Karpas-422 (cell line): ENCODE results near the gene RRAS. TPM values are rescaled to one million over a fixed set of nuclear protein-coding genes. Genes with fewer than 3 reads are reported as not detected.

ENCODE experiments used
- DNase-seq: peaks from one replicate; pipeline ENCODE4 v3.0.0-alpha.2; 2015
- H2AFZ ChIP-seq: fragments of 200-600 bp; sonication (generic); 2 replicates; pipeline ENCODE4 v1.6.1; 2014; ENCODE audit warnings: antibody characterized with exemption, low read length, mixed read lengths
- H3K27ac ChIP-seq: fragments of 200-600 bp; sonication (generic); 2 replicates; pipeline ENCODE4 v1.5.1; 2014; ENCODE audit warnings: mild to moderate bottlenecking, low read length, moderate library complexity
- H3K27me3 ChIP-seq: fragments of 200-600 bp; sonication (generic); 2 replicates; pipeline ENCODE4 v1.6.1; 2014; ENCODE audit warnings: low read length, mixed read lengths
- H3K36me3 ChIP-seq: fragments of 200-600 bp; sonication (generic); 2 replicates; pipeline ENCODE4 v1.6.1; 2014; ENCODE audit warnings: low read length, mixed read lengths; ENCODE audit not compliant: insufficient read depth
- H3K4me1 ChIP-seq: fragments of 200-600 bp; sonication (generic); 2 replicates; pipeline ENCODE4 v1.6.1; 2014; ENCODE audit warnings: mild to moderate bottlenecking, low read length, mixed read lengths
- H3K4me2 ChIP-seq: fragments of 200-600 bp; sonication (generic); 2 replicates; pipeline ENCODE4 v1.6.1; 2014; ENCODE audit warnings: low read length, low read depth, mild to moderate bottlenecking; ENCODE audit not compliant: poor library complexity, severe bottlenecking
- H3K4me3 ChIP-seq: fragments of 200-600 bp; sonication (generic); 2 replicates; pipeline ENCODE4 v1.5.1; 2014; ENCODE audit warnings: mild to moderate bottlenecking, antibody characterized with exemption, low read length, mixed read lengths
- H3K79me2 ChIP-seq: fragments of 200-600 bp; sonication (generic); 2 replicates; pipeline ENCODE4 v1.6.1; 2014; ENCODE audit warnings: mild to moderate bottlenecking, low read length, mixed read lengths
- H3K9ac ChIP-seq: fragments of 200-600 bp; sonication (generic); 2 replicates; pipeline ENCODE4 v1.6.0; 2014; ENCODE audit warnings: low read length
- H3K9me2 ChIP-seq: fragments of 200-600 bp; sonication (generic), shearing (Covaris generic); replicated peaks from 2 replicates; pipeline ENCODE4 v1.6.0; 2014; ENCODE audit warnings: mild to moderate bottlenecking, low read length, moderate library complexity; ENCODE audit not compliant: insufficient read depth
- H3K9me3 ChIP-seq: fragments of 300-700, 200-600 bp; sonication (generic); 2 replicates; pipeline ENCODE4 v1.6.1; 2014; ENCODE audit warnings: low read length, mixed read lengths
- H4K20me1 ChIP-seq: fragments of 200-600 bp; sonication (generic); 2 replicates; pipeline ENCODE4 v1.6.1; 2014; ENCODE audit warnings: mild to moderate bottlenecking, antibody characterized with exemption, low read length, low read depth; ENCODE audit not compliant: insufficient read depth
- total RNA-seq: library from RNA; depleted of rRNA; stranded (reverse); fragments of >200 nt; shearing (Covaris generic); gene quantifications from 2 replicates; pipeline ENCODE4 v1.2.3, GENCODE V29; 2014; ENCODE audit warnings: low replicate concordance

Gene RRAS
- total RNA-seq, 1 experiment from 2014 or later: 0.22 TPM

DNA sequence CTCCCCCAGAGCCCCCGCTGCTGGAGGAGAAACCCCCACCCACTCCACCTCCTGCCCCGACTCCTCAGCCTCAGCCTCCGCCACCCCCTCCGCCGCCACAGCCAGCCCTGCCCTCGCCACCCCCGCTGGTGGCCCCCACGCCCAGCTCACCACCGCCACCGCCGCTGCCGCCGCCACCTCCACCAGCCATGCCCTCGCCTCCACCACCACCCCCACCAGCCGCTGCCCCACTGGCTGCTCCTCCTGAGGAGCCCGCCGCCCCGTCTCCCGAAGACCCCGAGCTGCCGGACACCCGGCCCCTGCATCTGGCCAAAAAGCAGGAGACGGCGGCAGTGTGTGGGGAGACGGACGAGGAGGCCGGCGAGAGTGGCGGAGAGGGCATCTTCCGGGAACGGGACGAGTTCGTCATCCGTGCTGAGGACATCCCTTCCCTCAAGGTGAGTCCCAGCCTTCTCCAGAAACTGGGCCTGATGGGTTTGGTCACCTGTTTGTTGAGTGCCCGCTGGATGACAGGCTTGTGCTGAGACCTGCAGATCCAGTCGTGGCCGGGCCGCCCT lies 38.4 kb downstream of the RRAS start:
- Histone ChIP-seq H3K27ac (no peak overlapping the region), H3K9me3 (no peaks in the 10 kb centered on the region), H3K9me2 (no peaks in the 10 kb centered on the region), H3K79me2 (peaks cover 73% of the 10 kb centered on the region), H3K36me3 (peaks cover 39% of the 10 kb centered on the region), H4K20me1 (peaks cover 29% of the 10 kb centered on the region), H3K9ac (no peak overlapping the region), H3K4me2 (no peak overlapping the region), H3K4me3 (no peak overlapping the region), H2AFZ (no peak overlapping the region), H3K4me1 (no peaks in the 10 kb centered on the region), H3K27me3 (no peaks in the 10 kb centered on the region)
- DNase-seq: no peak

DNA sequence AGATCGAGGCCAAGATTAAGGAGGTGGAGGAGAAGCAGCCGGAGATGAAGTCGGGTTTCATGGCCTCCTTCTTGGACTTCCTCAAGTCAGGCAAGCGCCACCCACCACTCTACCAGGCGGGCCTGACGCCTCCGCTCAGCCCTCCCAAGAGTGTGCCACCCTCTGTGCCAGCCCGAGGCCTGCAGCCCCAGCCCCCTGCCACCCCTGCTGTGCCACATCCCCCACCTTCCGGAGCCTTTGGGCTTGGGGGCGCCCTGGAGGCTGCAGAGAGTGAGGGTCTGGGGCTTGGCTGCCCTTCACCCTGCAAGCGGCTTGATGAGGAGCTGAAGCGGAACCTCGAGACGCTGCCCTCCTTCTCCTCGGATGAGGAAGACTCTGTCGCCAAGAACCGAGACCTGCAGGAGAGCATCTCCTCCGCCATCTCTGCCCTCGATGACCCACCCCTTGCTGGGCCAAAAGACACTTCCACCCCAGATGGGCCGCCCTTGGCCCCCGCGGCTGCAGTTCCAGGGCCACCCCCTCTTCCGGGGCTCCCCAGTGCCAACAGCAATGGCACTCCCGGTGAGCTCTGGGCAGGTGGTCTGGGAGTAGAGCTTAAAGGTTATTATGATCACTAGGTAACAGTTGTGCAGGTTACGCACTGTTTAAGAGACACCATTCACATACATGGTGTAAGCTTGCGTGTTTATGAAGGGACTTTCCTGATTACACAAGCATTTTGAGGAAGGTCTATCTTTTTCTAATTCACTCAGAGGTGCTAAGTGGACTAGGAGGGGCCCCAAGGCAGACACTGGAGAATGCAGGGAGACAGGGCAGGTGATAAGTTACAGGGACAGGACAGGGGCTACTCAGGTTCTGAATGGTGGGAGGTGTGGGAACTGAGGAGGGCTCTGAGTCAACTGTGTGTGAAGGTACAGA lies 40.3 kb downstream of the RRAS start:
- no peak overlapping the region for H3K4me2 ChIP-seq
- H4K20me1 ChIP-seq: peaks cover 35% of the 10 kb centered on the region
- peaks cover 70% of the 10 kb centered on the region for H3K79me2 ChIP-seq
- no peak overlapping the region for H2AFZ ChIP-seq
- H3K27me3 ChIP-seq: no peaks in the 10 kb centered on the region
- no peaks in the 10 kb centered on the region for H3K9me2 ChIP-seq
- H3K36me3 ChIP-seq: peaks cover 38% of the 10 kb centered on the region
- DNase-seq: no peak
- H3K9me3 ChIP-seq: no peaks in the 10 kb centered on the region
- no peak overlapping the region for H3K9ac ChIP-seq
- H3K4me3 ChIP-seq: no peak overlapping the region
- no peaks in the 10 kb centered on the region for H3K4me1 ChIP-seq
- H3K27ac ChIP-seq: no peak overlapping the region

DNA sequence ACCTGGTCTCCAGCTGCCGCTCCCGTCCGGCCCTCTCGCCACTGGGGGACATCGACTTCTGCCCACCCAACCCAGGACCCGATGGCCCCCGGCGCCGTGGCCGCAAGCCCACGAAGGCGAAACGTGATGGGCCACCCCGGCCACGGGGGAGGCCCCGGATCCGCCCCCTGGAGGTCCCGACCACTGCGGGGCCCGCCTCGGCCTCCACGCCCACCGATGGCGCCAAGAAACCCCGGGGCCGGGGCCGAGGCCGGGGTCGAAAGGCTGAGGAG lies 42.3 kb downstream of the RRAS start:
- H3K4me2 ChIP-seq: no peak overlapping the region
- H3K27me3 ChIP-seq: no peaks in the 10 kb centered on the region
- peaks cover 14% of the 10 kb centered on the region for H3K4me1 ChIP-seq
- H2AFZ ChIP-seq: no peak overlapping the region
- no peak overlapping the region for H3K27ac ChIP-seq
- H3K79me2 ChIP-seq: peaks cover 66% of the 10 kb centered on the region
- no peaks in the 10 kb centered on the region for H3K9me2 ChIP-seq
- no peak for DNase-seq
- H4K20me1 ChIP-seq: peaks cover 41% of the 10 kb centered on the region
- no peak overlapping the region for H3K9ac ChIP-seq
- no peaks in the 10 kb centered on the region for H3K9me3 ChIP-seq
- H3K36me3 ChIP-seq: peaks cover 34% of the 10 kb centered on the region; the same call in 1 of the 2 replicates
- no peak overlapping the region for H3K4me3 ChIP-seq

DNA sequence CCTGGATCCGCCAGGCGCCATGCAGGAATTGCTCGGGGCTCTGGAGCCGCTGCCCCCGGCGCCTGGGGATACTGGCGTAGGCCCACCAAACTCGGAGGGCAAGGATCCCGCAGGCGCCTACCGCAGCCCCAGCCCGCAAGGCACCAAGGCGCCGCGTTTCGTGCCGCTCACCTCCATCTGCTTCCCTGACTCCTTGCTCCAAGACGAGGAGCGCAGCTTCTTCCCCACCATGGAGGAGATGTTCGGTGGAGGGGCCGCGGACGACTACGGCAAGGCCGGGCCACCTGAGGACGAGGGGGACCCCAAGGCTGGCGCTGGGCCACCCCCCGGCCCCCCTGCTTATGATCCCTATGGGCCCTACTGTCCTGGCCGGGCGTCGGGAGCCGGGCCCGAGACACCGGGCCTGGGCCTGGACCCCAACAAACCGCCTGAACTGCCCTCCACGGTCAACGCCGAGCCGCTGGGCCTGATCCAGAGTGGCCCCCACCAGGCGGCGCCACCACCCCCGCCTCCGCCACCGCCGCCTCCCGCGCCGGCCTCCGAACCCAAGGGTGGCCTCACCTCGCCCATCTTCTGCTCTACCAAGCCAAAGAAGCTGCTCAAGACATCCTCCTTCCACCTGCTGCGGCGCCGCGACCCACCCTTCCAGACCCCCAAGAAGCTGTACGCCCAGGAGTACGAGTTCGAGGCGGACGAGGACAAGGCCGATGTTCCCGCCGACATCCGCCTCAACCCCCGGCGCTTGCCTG lies 42.8 kb downstream of the RRAS start:
- no peak for DNase-seq
- no peaks in the 10 kb centered on the region for H3K9me2 ChIP-seq

DNA sequence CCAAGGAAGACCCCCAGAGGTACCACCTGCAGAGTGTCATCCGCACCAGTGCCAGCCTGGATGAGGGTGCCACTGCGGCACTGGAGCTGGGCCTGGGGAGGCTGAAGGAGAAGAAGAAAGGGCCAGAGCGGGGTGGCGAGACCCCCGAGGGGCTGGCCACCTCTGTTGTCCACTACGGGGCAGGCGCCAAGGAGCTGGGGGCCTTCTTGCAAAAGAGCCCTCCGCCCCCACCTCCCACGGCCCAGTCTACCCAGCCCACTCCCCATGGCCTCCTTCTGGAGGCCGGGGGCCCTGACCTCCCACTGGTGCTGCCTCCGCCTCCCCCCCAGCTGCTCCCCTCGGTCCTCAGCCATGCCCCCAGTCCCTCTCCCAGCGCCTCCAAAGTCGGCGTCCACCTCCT lies 43.5 kb downstream of the RRAS start:
- no peak overlapping the region for H3K4me2 ChIP-seq
- H3K27ac ChIP-seq: no peak overlapping the region
- H3K27me3 ChIP-seq: no peaks in the 10 kb centered on the region
- peaks cover 17% of the 10 kb centered on the region for H3K4me1 ChIP-seq
- no peaks in the 10 kb centered on the region for H3K9me3 ChIP-seq
- no peak overlapping the region for H2AFZ ChIP-seq
- no peak overlapping the region for H3K9ac ChIP-seq
- H4K20me1 ChIP-seq: peaks cover 44% of the 10 kb centered on the region
- H3K79me2 ChIP-seq: peaks cover 67% of the 10 kb centered on the region
- no peak for DNase-seq
- H3K4me3 ChIP-seq: no peak overlapping the region
- no peaks in the 10 kb centered on the region for H3K9me2 ChIP-seq
- H3K36me3 ChIP-seq: peaks cover 34% of the 10 kb centered on the region; the same call in 1 of the 2 replicates

More for the DNA sequence above, 42.8 kb downstream of the RRAS start:
- Histone ChIP-seq H2AFZ (no peak overlapping the region), H4K20me1 (peaks cover 46% of the 10 kb centered on the region), H3K4me3 (no peak overlapping the region), H3K27ac (no peak overlapping the region), H3K36me3 (peaks cover 34% of the 10 kb centered on the region; the same call in 1 of the 2 replicates), H3K27me3 (no peaks in the 10 kb centered on the region), H3K4me2 (no peak overlapping the region), H3K9me3 (no peaks in the 10 kb centered on the region), H3K79me2 (peaks cover 66% of the 10 kb centered on the region), H3K9ac (no peak overlapping the region), H3K4me1 (peaks cover 17% of the 10 kb centered on the region)

DNA sequence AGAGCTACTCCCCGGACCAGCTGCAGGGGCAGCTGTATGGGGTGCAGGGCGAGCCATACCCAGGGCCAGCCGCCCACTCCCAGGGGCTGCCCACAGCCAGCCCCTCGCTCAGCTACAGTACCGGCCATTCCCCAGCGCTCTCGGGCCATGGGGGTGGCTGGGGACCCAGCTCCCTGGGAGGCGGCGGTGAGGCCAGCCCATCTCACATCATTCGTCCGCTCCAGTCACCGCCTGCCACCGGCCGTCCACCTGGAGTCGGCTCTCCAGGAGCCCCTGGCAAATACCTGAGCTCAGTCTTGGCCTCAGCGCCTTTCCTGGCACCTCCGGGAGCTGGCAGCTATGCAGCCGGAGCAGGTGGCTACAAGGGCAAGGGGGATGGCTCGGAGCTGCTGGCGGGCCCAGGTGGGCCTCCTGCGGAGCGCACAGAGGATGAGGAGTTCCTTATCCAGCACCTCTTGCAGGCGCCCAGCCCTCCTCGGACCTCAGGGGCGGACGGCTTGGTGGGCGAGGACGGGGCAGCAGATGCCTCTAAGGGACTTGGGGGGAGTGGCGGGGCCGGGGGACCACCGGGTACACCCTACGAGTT lies 44.0 kb downstream of the RRAS start:
- peaks cover 34% of the 10 kb centered on the region; the same call in 1 of the 2 replicates for H3K36me3 ChIP-seq

DNA sequence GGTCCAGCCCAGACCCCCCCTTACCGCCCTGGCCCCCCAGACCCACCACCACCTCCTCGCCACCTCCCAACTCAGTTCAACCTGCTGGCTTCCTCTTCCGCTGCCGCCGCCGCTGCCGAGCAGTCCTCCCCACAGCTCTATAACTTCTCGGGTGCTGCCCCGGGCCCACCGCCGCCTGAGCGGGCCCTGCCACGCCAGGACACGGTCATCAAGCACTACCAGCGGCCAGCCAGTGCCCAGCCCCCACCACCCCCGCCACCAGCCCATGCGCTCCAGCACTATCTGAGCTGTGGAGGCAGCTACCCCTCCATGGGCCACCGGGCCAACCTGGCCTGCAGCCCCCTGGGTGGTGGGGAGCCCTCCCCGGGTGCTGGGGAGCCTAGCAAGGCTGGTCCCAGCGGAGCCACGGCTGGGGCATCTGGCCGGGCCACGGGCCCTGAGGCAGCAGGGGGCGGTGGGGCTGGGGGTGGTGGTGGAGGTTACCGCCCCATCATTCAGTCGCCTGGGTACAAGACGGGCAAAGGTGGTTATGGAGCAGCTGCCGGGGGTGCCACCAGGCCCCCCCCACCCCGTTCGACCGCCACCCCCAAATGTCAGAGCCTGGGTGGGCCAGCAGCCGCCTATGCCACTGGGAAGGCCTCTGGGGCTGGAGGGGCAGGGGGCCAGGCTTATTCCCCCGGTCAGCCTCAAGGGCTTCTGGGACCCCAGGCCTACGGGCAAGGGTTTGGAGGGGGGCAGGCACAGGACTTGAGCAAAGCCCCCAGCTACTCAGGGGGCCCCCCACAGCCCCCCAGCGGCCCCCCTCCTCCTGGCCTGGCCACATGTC lies 44.7 kb downstream of the RRAS start:
- H3K4me3 ChIP-seq: no peak overlapping the region
- no peak for DNase-seq
- no peak overlapping the region for H3K9ac ChIP-seq
- no peaks in the 10 kb centered on the region for H3K27me3 ChIP-seq
- H3K4me1 ChIP-seq: peaks cover 23% of the 10 kb centered on the region
- H4K20me1 ChIP-seq: peaks cover 43% of the 10 kb centered on the region
- no peak overlapping the region for H2AFZ ChIP-seq
- H3K27ac ChIP-seq: no peak overlapping the region
- H3K79me2 ChIP-seq: peaks cover 62% of the 10 kb centered on the region
- no peaks in the 10 kb centered on the region for H3K9me2 ChIP-seq
- peaks cover 33% of the 10 kb centered on the region; the same call in 1 of the 2 replicates for H3K36me3 ChIP-seq
- H3K4me2 ChIP-seq: no peak overlapping the region
- H3K9me3 ChIP-seq: no peaks in the 10 kb centered on the region

More for the DNA sequence above, 44.0 kb downstream of the RRAS start:
- no peaks in the 10 kb centered on the region for H3K9me3 ChIP-seq
- H3K27me3 ChIP-seq: no peaks in the 10 kb centered on the region
- H3K27ac ChIP-seq: no peak overlapping the region
- no peak overlapping the region for H3K4me2 ChIP-seq
- no peak overlapping the region for H3K9ac ChIP-seq
- no peak for DNase-seq
- H3K9me2 ChIP-seq: no peaks in the 10 kb centered on the region
- H4K20me1 ChIP-seq: peaks cover 44% of the 10 kb centered on the region
- H3K4me3 ChIP-seq: no peak overlapping the region
- H3K79me2 ChIP-seq: peaks cover 64% of the 10 kb centered on the region
- H3K4me1 ChIP-seq: peaks cover 17% of the 10 kb centered on the region
- no peak overlapping the region for H2AFZ ChIP-seq
